ENCODE results near the gene MICAL3. TPM values are rescaled to one million over a fixed set of nuclear protein-coding genes. Genes with fewer than 3 reads are reported as not detected.

The MICAL3 gene
- total and polyA plus RNA-seq, 2 donors: 31.8 to 42.4 TPM

GRCh38 chr22:17921871-17922821 is 102.2 kb downstream of the MICAL3 start:
- H3K36me3 ChIP-seq (ENCODE audit: insufficient read depth): no peaks in the 10 kb centered on the region
- H3K4me3 ChIP-seq (ENCODE audit: low read depth, low read length): no peak overlapping the region
- H3K27ac ChIP-seq (ENCODE audit: low read depth): no peak overlapping the region
- WGBS: 51% methylated on average over 14 of the region's 14 CpGs
- no peak for DNase-seq (ENCODE audit: extremely low spot score)
- peaks cover 4% of the 10 kb centered on the region for H3K4me1 ChIP-seq (ENCODE audit: insufficient read depth)

GRCh38 chr22:17920992-17921650 is 103.2 kb downstream of the MICAL3 start:
- DNase-seq (ENCODE audit: extremely low spot score): no peak
- no peak overlapping the region for H3K4me3 ChIP-seq (ENCODE audit: low read depth, low read length)
- H3K36me3 ChIP-seq (ENCODE audit: insufficient read depth): no peaks in the 10 kb centered on the region
- H3K4me1 ChIP-seq (ENCODE audit: insufficient read depth): peaks cover 4% of the 10 kb centered on the region
- no peak overlapping the region for H3K27ac ChIP-seq (ENCODE audit: low read depth)
- 91% methylated on average over 6 of the region's 6 CpGs for WGBS

- Histone ChIP-seq H3K4me1 (ENCODE audit: insufficient read depth) (peaks cover 4% of the 10 kb centered on the region), H3K36me3 (ENCODE audit: insufficient read depth) (no peaks in the 10 kb centered on the region), H3K4me3 (ENCODE audit: low read depth, low read length) (no peak overlapping the region), H3K27ac (ENCODE audit: low read depth) (peak overlapping the region; percentile 15)
- DNase-seq (ENCODE audit: extremely low spot score): peak; percentile 67
- 16% methylated on average over 15 of the region's 15 CpGs for WGBS
Measured at GRCh38 chr22:17920145-17920605, 104.2 kb downstream of the MICAL3 start.

GRCh38 chr22:17919276-17920144 is 104.9 kb downstream of the MICAL3 start:
- H3K4me3 ChIP-seq (ENCODE audit: low read depth, low read length): no peak overlapping the region
- H3K36me3 ChIP-seq (ENCODE audit: insufficient read depth): no peaks in the 10 kb centered on the region
- DNase-seq (ENCODE audit: extremely low spot score): no peak
- 62% methylated on average over 11 of the region's 11 CpGs for WGBS
- peaks cover 4% of the 10 kb centered on the region for H3K4me1 ChIP-seq (ENCODE audit: insufficient read depth)
- H3K27ac ChIP-seq (ENCODE audit: low read depth): peak overlapping the region; percentile 15

- WGBS: 83% methylated on average over 5 of the region's 5 CpGs
- H3K4me1 ChIP-seq (ENCODE audit: insufficient read depth): peaks cover 4% of the 10 kb centered on the region
Measured at GRCh38 chr22:17918840-17919239, 105.5 kb downstream of the MICAL3 start.

GRCh38 chr22:17917490-17917983 is 106.8 kb downstream of the MICAL3 start:
- WGBS: 85% methylated on average over 6 of the region's 6 CpGs
- H3K4me3 ChIP-seq (ENCODE audit: low read depth, low read length): no peak overlapping the region
- H3K4me1 ChIP-seq (ENCODE audit: insufficient read depth): peaks cover 5% of the 10 kb centered on the region
- H3K27ac ChIP-seq (ENCODE audit: low read depth): no peak overlapping the region
- no peaks in the 10 kb centered on the region for H3K36me3 ChIP-seq (ENCODE audit: insufficient read depth)
- no peak for DNase-seq (ENCODE audit: extremely low spot score)

More at GRCh38 chr22:17918840-17919239, 105.5 kb downstream of the MICAL3 start:
- no peak for DNase-seq (ENCODE audit: extremely low spot score)
- Histone ChIP-seq H3K27ac (ENCODE audit: low read depth) (no peak overlapping the region), H3K4me3 (ENCODE audit: low read depth, low read length) (no peak overlapping the region), H3K36me3 (ENCODE audit: insufficient read depth) (no peaks in the 10 kb centered on the region)

GRCh38 chr22:17916226-17916889 is 108.0 kb downstream of the MICAL3 start:
- no peak for DNase-seq (ENCODE audit: extremely low spot score)
- Histone ChIP-seq H3K36me3 (ENCODE audit: insufficient read depth) (no peaks in the 10 kb centered on the region), H3K4me1 (ENCODE audit: insufficient read depth) (peaks cover 5% of the 10 kb centered on the region), H3K4me3 (ENCODE audit: low read depth, low read length) (no peak overlapping the region), H3K27ac (ENCODE audit: low read depth) (no peak overlapping the region)
- WGBS: 77% methylated on average over 13 of the region's 13 CpGs

- H3K4me3 ChIP-seq (ENCODE audit: low read depth, low read length): no peak overlapping the region
- WGBS: 92% methylated on average over 7 of the region's 7 CpGs
- H3K27ac ChIP-seq (ENCODE audit: low read depth): no peak overlapping the region
- DNase-seq (ENCODE audit: extremely low spot score): no peak
- peaks cover 5% of the 10 kb centered on the region for H3K4me1 ChIP-seq (ENCODE audit: insufficient read depth)
- no peaks in the 10 kb centered on the region for H3K36me3 ChIP-seq (ENCODE audit: insufficient read depth)
Measured at GRCh38 chr22:17915676-17916075, 108.7 kb downstream of the MICAL3 start.

GRCh38 chr22:17915188-17915587 is 109.2 kb downstream of the MICAL3 start:
- WGBS: 93% methylated on average over 10 of the region's 10 CpGs

GRCh38 chr22:17914474-17914873 is 109.9 kb downstream of the MICAL3 start:
- DNase-seq (ENCODE audit: extremely low spot score): no peak
- Histone ChIP-seq H3K36me3 (ENCODE audit: insufficient read depth) (no peaks in the 10 kb centered on the region), H3K27ac (ENCODE audit: low read depth) (no peak overlapping the region), H3K4me3 (ENCODE audit: low read depth, low read length) (no peak overlapping the region), H3K4me1 (ENCODE audit: insufficient read depth) (peaks cover 1% of the 10 kb centered on the region)
- WGBS: 52% methylated on average over 3 of the region's 3 CpGs

More at GRCh38 chr22:17915188-17915587, 109.2 kb downstream of the MICAL3 start:
- Histone ChIP-seq H3K4me3 (ENCODE audit: low read depth, low read length) (no peak overlapping the region), H3K4me1 (ENCODE audit: insufficient read depth) (peaks cover 4% of the 10 kb centered on the region), H3K36me3 (ENCODE audit: insufficient read depth) (no peaks in the 10 kb centered on the region), H3K27ac (ENCODE audit: low read depth) (no peak overlapping the region)
- DNase-seq (ENCODE audit: extremely low spot score): no peak

GRCh38 chr22:17913801-17914347 is 110.5 kb downstream of the MICAL3 start:
- Histone ChIP-seq H3K4me1 (ENCODE audit: insufficient read depth) (peaks cover 1% of the 10 kb centered on the region), H3K27ac (ENCODE audit: low read depth) (no peak overlapping the region), H3K36me3 (ENCODE audit: insufficient read depth) (no peaks in the 10 kb centered on the region), H3K4me3 (ENCODE audit: low read depth, low read length) (no peak overlapping the region)
- WGBS: 76% methylated on average over 8 of the region's 8 CpGs
- DNase-seq (ENCODE audit: extremely low spot score): no peak

GRCh38 chr22:17912945-17913721 is 111.2 kb downstream of the MICAL3 start:
- DNase-seq (ENCODE audit: extremely low spot score): no peak
- peaks cover 1% of the 10 kb centered on the region for H3K4me1 ChIP-seq (ENCODE audit: insufficient read depth)
- H3K27ac ChIP-seq (ENCODE audit: low read depth): no peak overlapping the region
- H3K36me3 ChIP-seq (ENCODE audit: insufficient read depth): no peaks in the 10 kb centered on the region
- 74% methylated on average over 12 of the region's 12 CpGs for WGBS
- no peak overlapping the region for H3K4me3 ChIP-seq (ENCODE audit: low read depth, low read length)

Measured in urinary bladder (tissue), 4 donors.